Measurements from ENCODE around the gene MRPL10. TPM values are rescaled to one million over a fixed set of nuclear protein-coding genes. Genes with fewer than 3 reads are reported as not detected.

Gene MRPL10
- total RNA-seq, 1 donor from 2014 or later = 59.7 TPM

Other genes with a start within 250 kb of the MRPL10 start
- gene KPNB1, start 181.6 kb downstream of the MRPL10 start, total RNA-seq = 249 and 270 TPM in 2 replicates
- gene TBKBP1, start 137.4 kb downstream of the MRPL10 start, total RNA-seq = 8.3 and 9.7 TPM in 2 replicates
- gene TBX21, start 98.3 kb downstream of the MRPL10 start, total RNA-seq = not detected in 2 replicates
- 11.0 and 12.7 TPM in 2 replicates for gene OSBPL7, start 9.7 kb downstream of the MRPL10 start, total RNA-seq
- gene LRRC46, start 129 bp upstream of the MRPL10 start, total RNA-seq = 0.38 and 0.41 TPM in 2 replicates
- 30.1 and 31.7 TPM in 2 replicates for gene SCRN2, start 9.7 kb upstream of the MRPL10 start, total RNA-seq
- 0.62 and 2.5 TPM in 2 replicates for gene SP6, start 19.6 kb upstream of the MRPL10 start, total RNA-seq
- 2.2 and 5.1 TPM in 2 replicates for gene SP2, start 64.7 kb upstream of the MRPL10 start, total RNA-seq
- gene PNPO, start 110.0 kb upstream of the MRPL10 start, total RNA-seq = 39.7 and 43.5 TPM in 2 replicates
- gene PRR15L, start 126.3 kb upstream of the MRPL10 start, total RNA-seq = 0.27 and 0.92 TPM in 2 replicates
- gene CDK5RAP3, start 139.6 kb upstream of the MRPL10 start, total RNA-seq = 95.1 and 110 TPM in 2 replicates
- 3.3 and 3.7 TPM in 2 replicates for gene COPZ2, start 206.3 kb upstream of the MRPL10 start, total RNA-seq
- 228 TPM in 2 replicates for gene NFE2L1, start 216.8 kb upstream of the MRPL10 start, total RNA-seq